ENCODE data around the gene CCNA2. TPM values are rescaled to one million over a fixed set of nuclear protein-coding genes. Genes with fewer than 3 reads are reported as not detected.

CCNA2 gene
- 10 to 100 TPM in 1 of 4 donors, 1 to 10 TPM in 3; 3.4 to 22.3 (median 7.2) TPM for total RNA-seq

- Histone ChIP-seq H3K9me3 (no peaks in the 10 kb centered on the region), H3K4me1 (peaks cover 0 to 14% (median 4%) of the 10 kb centered on the region in 4 donors), H3K27me3 (no peaks in the 10 kb centered on the region), H3K4me3 (peak within 1 kb of the TSS; percentile 54 to 76 (median 70)), H3K27ac (peak within 1 kb of the TSS; percentile 39 to 74 (median 69)), H3K36me3 (peaks cover 0 to 10% (median 0%) of the 10 kb centered on the region in 3 donors)
- DNase-seq: peak; percentile 94 to 98 (median 96)
- TF ChIP-seq POLR2A (IDR thresholded peaks at IDR 0.05): peak in 1 of 2 donors; percentile 18
- TF ChIP-seq CTCF (IDR thresholded peaks at IDR 0.05): no peak
Observed at GRCh38 chr4:121823505-121824170, at the start of gene CCNA2. Gene CCNA2, minus strand, starts transcription at chr4:121823883. Its CDS starts 255 bp downstream, at chr4:121823628.

GRCh38 chr4:121869841-121870822 lies 46.4 kb upstream of the CCNA2 start, which contains the start of gene BBS7:
Gene BBS7, minus strand, starts transcription at chr4:121870474. Its CDS starts 161 bp downstream, at chr4:121870313.
- H3K4me1 ChIP-seq: peaks cover 0 to 9% (median 0%) of the 10 kb centered on the region in 4 donors
- TF ChIP-seq CTCF (IDR thresholded peaks at IDR 0.05): no peak
- peak; percentile 43 to 74 for TF ChIP-seq POLR2A (IDR thresholded peaks at IDR 0.05)
- no peaks in the 10 kb centered on the region for H3K9me3 ChIP-seq
- H3K36me3 ChIP-seq: no peaks in the 10 kb centered on the region
- DNase-seq: peak; percentile 98 to 100 (median 99)
- H3K27ac ChIP-seq: peak within 1 kb of the TSS; percentile 73 to 94 (median 86)
- no peaks in the 10 kb centered on the region for H3K27me3 ChIP-seq
- peak within 1 kb of the TSS; percentile 61 to 96 (median 84) for H3K4me3 ChIP-seq

GRCh38 chr4:121863799-121864198 lies 40.1 kb upstream of the CCNA2 start:
- no peak for DNase-seq
- Histone ChIP-seq H3K27ac (no peak overlapping the region), H3K27me3 (no peaks in the 10 kb centered on the region), H3K36me3 (peaks cover 0 to 8% (median 0%) of the 10 kb centered on the region in 3 donors), H3K4me1 (no peaks in the 10 kb centered on the region), H3K4me3 (no peak overlapping the region), H3K9me3 (no peaks in the 10 kb centered on the region)
- TF ChIP-seq POLR2A (IDR thresholded peaks at IDR 0.05) (no peak), CTCF (IDR thresholded peaks at IDR 0.05) (no peak)

- Histone ChIP-seq H3K36me3 (peaks cover 0 to 8% (median 0%) of the 10 kb centered on the region in 3 donors), H3K9me3 (no peaks in the 10 kb centered on the region), H3K27me3 (no peaks in the 10 kb centered on the region), H3K27ac (no peak overlapping the region), H3K4me3 (no peak overlapping the region), H3K4me1 (no peaks in the 10 kb centered on the region)
- no peak for TF ChIP-seq POLR2A (IDR thresholded peaks at IDR 0.05)
- DNase-seq: no peak
Observed at GRCh38 chr4:121861426-121861825, 37.7 kb upstream of the CCNA2 start.

GRCh38 chr4:121860121-121860520 lies 36.4 kb upstream of the CCNA2 start:
- Histone ChIP-seq H3K36me3 (peaks cover 0 to 8% (median 0%) of the 10 kb centered on the region in 3 donors), H3K4me1 (no peaks in the 10 kb centered on the region), H3K4me3 (no peak overlapping the region), H3K9me3 (no peaks in the 10 kb centered on the region), H3K27ac (no peak overlapping the region), H3K27me3 (no peaks in the 10 kb centered on the region)
- TF ChIP-seq POLR2A (IDR thresholded peaks at IDR 0.05) (no peak), CTCF (IDR thresholded peaks at IDR 0.05) (no peak)
- DNase-seq: no peak
